SK-N-SH (cell line): ENCODE data around the gene ATF6B. TPM values are rescaled to one million over a fixed set of nuclear protein-coding genes. Genes with fewer than 3 reads are reported as not detected.

ENCODE experiments used
- CTCF ChIA-PET: fragments of 300-600, 350-600 bp; formaldehyde crosslinking; extraction: SDS; loops from one replicate; lab custom pipeline; 2021; lab: Yijun Ruan, JAX
- POLR2A ChIA-PET: fragments of 350-600 bp; sonication (Branson Sonifier 250); formaldehyde crosslinking; extraction: SDS; loops from one replicate; lab custom pipeline; 2020; ENCODE audit warnings: antibody characterized with exemption, inconsistent platforms; lab: Yijun Ruan, JAX
- DNase-seq: peaks from one replicate; pipeline ENCODE4 v3.0.0; 2012
- H2AFZ ChIP-seq: fragments of 200-600 bp; sonication (generic); 2 replicates; pipeline ENCODE4 v1.8.1; 2016; ENCODE audit warnings: antibody characterized with exemption, mild to moderate bottlenecking, low read depth
- H3F3A ChIP-seq: fragments of 200-600 bp; sonication (generic); replicated peaks from 2 replicates; pipeline ENCODE3; 2016; ENCODE audit warnings: antibody characterized with exemption, mild to moderate bottlenecking; ENCODE audit not compliant: insufficient read depth
- H3K27ac ChIP-seq, 2 experiments: fragments of 200-500 bp in 1 of 2; fragments of 200-600 bp in 1 of 2; sonication (Bioruptor generic) in 1 of 2; sonication (generic), shearing (Covaris generic) in 1 of 2; 2 replicates each; pipeline versions ENCODE4 v1.5.1 to v1.6.1; 2014 to 2016; ENCODE audit warnings: low read depth in 2 of 2, inconsistent platforms in 1 of 2, low read length in 1 of 2, mild to moderate bottlenecking in 1 of 2, mixed read lengths in 1 of 2
- H3K27me3 ChIP-seq: fragments of 200-600 bp; sonication (generic), shearing (Covaris generic); 2 replicates; pipeline ENCODE4 v1.6.1; 2016; ENCODE audit warnings: mixed run types; ENCODE audit not compliant: insufficient read depth
- H3K36me3 ChIP-seq, 2 experiments: fragments of 200-500 bp in 1 of 2; fragments of 200-600 bp in 1 of 2; sonication (Bioruptor generic) in 1 of 2; sonication (generic) in 1 of 2; replicated peaks in 1 of 2; 2 replicates each; pipeline versions ENCODE3 to v1.5.1; 2014 to 2016; ENCODE audit warnings: low read length in 1 of 2, mild to moderate bottlenecking in 1 of 2; ENCODE audit not compliant: insufficient read depth in 2 of 2, control insufficient read depth in 1 of 2
- H3K4me1 ChIP-seq, 2 experiments: fragments of 200-500 bp in 1 of 2; fragments of 200-600 bp in 1 of 2; sonication (Bioruptor generic) in 1 of 2; sonication (generic), shearing (Covaris generic) in 1 of 2; 2 replicates each; pipeline versions ENCODE4 v1.5.1 to v1.6.1; 2014 to 2016; ENCODE audit warnings: low read depth in 1 of 2, low read length in 1 of 2, mixed run types in 1 of 2; ENCODE audit not compliant: insufficient read depth in 2 of 2, control insufficient read depth in 1 of 2
- H3K4me2 ChIP-seq: fragments of 200-600 bp; sonication (generic), shearing (Covaris generic); 2 replicates; pipeline ENCODE4 v1.6.1; 2017; ENCODE audit warnings: mixed run types
- H3K4me3 ChIP-seq, 2 experiments: fragments of 200-500 bp in 1 of 2; fragments of 200-600 bp in 1 of 2; sonication (Bioruptor generic) in 1 of 2; sonication (generic), shearing (Covaris generic) in 1 of 2; 2 replicates each; pipeline versions ENCODE4 v1.5.1 to v1.8.1; 2014 to 2016; ENCODE audit warnings: low read depth in 2 of 2, inconsistent platforms in 1 of 2, low read length in 1 of 2, mild to moderate bottlenecking in 1 of 2, mixed read lengths in 1 of 2, moderate library complexity in 1 of 2
- H3K79me2 ChIP-seq: fragments of 200-600 bp; sonication (generic); 2 replicates; pipeline ENCODE4 v1.8.1; 2017; ENCODE audit warnings: mild to moderate bottlenecking; ENCODE audit not compliant: insufficient read depth
- H3K9ac ChIP-seq: fragments of 200-600 bp; sonication (generic); 2 replicates; pipeline ENCODE4 v1.6.1; 2017; ENCODE audit warnings: mixed run types
- H3K9me2 ChIP-seq: fragments of 200-600 bp; sonication (generic); 2 replicates; pipeline ENCODE4 v1.6.1; 2017; ENCODE audit warnings: mixed run types
- H3K9me3 ChIP-seq: fragments of 200-600 bp; sonication (generic); 2 replicates; pipeline ENCODE4 v1.6.1; 2017; ENCODE audit warnings: mixed run types, mild to moderate bottlenecking, moderate library complexity
- H4K20me1 ChIP-seq: fragments of 200-600 bp; sonication (generic); 2 replicates; pipeline ENCODE4 v1.6.1; 2017; ENCODE audit warnings: mild to moderate bottlenecking, mixed run types; ENCODE audit not compliant: insufficient read depth
- CHD2 ChIP-seq: fragments of 150-350 bp; IDR thresholded peaks from 2 replicates; pipeline ENCODE4 v1.6.1; 2018; ENCODE audit warnings: low read length; ENCODE audit not compliant: partially characterized antibody
- ELF1 ChIP-seq: IDR thresholded peaks from 2 replicates; pipeline ENCODE4 v1.4.0; 2012
- EZH2phosphoT487 ChIP-seq: fragments of 200-600 bp; sonication (generic); IDR thresholded peaks from 2 replicates; pipeline ENCODE4 v1.6.1; 2017; ENCODE audit warnings: low read depth, mixed run types, mild to moderate bottlenecking, antibody characterized with exemption, moderate library complexity, borderline replicate concordance
- FOXJ3 ChIP-seq: sonication (generic); formaldehyde crosslinking; IDR thresholded peaks from 2 replicates; pipeline ENCODE4 v1.5.1; 2020; ENCODE audit warnings: mild to moderate bottlenecking, missing genetic modification reagents
- FOXM1 ChIP-seq: IDR thresholded peaks from 2 replicates; pipeline ENCODE4 v1.4.0; 2012; ENCODE audit warnings: low read depth, mild to moderate bottlenecking
- GABPA ChIP-seq: IDR thresholded peaks from 2 replicates; pipeline ENCODE4 v1.4.0; 2012; ENCODE audit warnings: low read depth, mild to moderate bottlenecking
- JUND ChIP-seq: IDR thresholded peaks from 2 replicates; pipeline ENCODE4 v1.4.0; 2012
- MEF2A ChIP-seq: IDR thresholded peaks from 2 replicates; pipeline ENCODE4 v1.4.0; 2012; ENCODE audit warnings: low read depth, borderline replicate concordance
- MXI1 ChIP-seq: IDR thresholded peaks from 2 replicates; pipeline ENCODE4 v1.6.1; 2012; ENCODE audit warnings: mild to moderate bottlenecking, low read depth, low read length, improper control_type of control experiment
- NFIC ChIP-seq: IDR thresholded peaks from 2 replicates; pipeline ENCODE4 v1.4.0; 2012; ENCODE audit warnings: borderline replicate concordance
- NRF1 ChIP-seq: IDR thresholded peaks from 2 replicates; pipeline ENCODE4 v1.6.1; 2012; ENCODE audit warnings: low read depth, mild to moderate bottlenecking, low read length
- SIN3A ChIP-seq: IDR thresholded peaks from 2 replicates; pipeline ENCODE4 v1.6.1; 2012; ENCODE audit warnings: low read depth, mild to moderate bottlenecking, low read length, moderate library complexity, borderline replicate concordance
- SMC3 ChIP-seq: IDR thresholded peaks from 2 replicates; pipeline ENCODE4 v1.6.1; 2012; ENCODE audit warnings: low read depth, low read length, improper control_type of control experiment
- TAF1 ChIP-seq: IDR thresholded peaks from 2 replicates; pipeline ENCODE4 v1.6.1; 2012; ENCODE audit warnings: low read depth, mild to moderate bottlenecking, low read length, moderate library complexity, borderline replicate concordance
- YY1 ChIP-seq: IDR thresholded peaks from 2 replicates; pipeline ENCODE4 v1.4.0; 2012; ENCODE audit warnings: low read depth, mild to moderate bottlenecking
- WGBS: methylation state at CpG from one replicate; pipeline ENCODE4 v1.1.6; 2017; ENCODE audit warnings: low lambda C conversion rate; 5-methylcytosine and 5-hydroxymethylcytosine counted together
- polyA plus RNA-seq, 3 experiments: library from polyadenylated mRNA; depleted of rRNA; stranded (reverse); fragments of >200 nt; gene quantifications; 2 replicates each; pipeline ENCODE4 v1.2.3, GENCODE V29; 2012
- TF ChIP-seq, protein P1 (sequence below): fragments of 150-350 bp; IDR thresholded peaks from 2 replicates; pipeline ENCODE4 v1.6.1; 2017; ENCODE audit warnings: antibody characterized with exemption, low read length, low read depth, borderline replicate concordance
- TF ChIP-seq, protein P2 (sequence below): fragments of 200-600 bp; sonication (generic); IDR thresholded peaks from 2 replicates; pipeline ENCODE4 v1.6.1; 2017; ENCODE audit warnings: antibody characterized with exemption, mild to moderate bottlenecking, moderate library complexity
- TF ChIP-seq, protein P3 (sequence below): IDR thresholded peaks from 2 replicates; pipeline ENCODE4 v1.6.1; 2012; ENCODE audit warnings: mild to moderate bottlenecking, low read depth, low read length, moderate library complexity

ATF6B gene
- polyA plus RNA-seq, 1 of the 3 experiments (the other 2 are of a cell fraction): 61.3 TPM

DNA sequence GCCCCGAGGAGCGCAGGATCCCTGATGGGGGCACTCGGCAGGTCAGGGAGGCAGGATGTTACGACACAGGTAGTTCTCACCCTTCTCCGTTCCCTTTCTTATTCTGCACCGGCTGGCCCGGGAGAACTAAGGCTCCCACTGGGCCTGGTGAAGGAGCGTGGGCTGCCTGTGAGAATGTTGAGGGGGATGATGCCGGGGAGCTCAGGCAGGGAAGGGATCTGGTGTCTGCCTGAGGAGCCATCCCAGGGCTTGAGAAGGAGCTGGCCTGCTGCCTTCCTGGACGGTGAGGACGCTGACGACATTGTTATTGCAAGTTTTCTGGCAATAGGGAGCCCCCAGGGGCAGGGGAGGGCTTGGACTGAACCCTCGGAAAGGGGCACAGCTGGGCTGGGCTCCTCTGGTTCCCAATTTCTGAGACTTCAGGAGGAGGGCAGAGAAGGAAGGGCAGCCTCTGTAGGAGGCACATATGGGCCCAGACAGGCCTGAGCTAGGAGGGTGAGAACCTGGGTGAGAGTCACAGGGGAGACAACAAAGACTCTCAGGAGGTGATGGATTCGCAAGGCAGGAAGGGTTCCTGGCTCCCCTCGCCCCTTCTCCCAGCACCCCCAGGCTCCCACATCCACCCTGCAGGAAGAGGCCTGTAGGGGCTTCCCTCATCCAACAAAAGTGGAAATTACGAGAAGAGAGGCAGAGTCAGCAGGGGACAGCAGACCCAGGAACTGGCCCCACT, 57.1 kb downstream of the ATF6B start:
- H3K4me3 ChIP-seq: no peak overlapping the region
- no peak for TF ChIP-seq FOXJ3 (CRISPR knock-in tag)
- no peak for TF ChIP-seq MEF2A
- TF ChIP-seq EZH2phosphoT487: no peak
- no peak for TF ChIP-seq GABPA
- no peak for TF ChIP-seq JUND
- TF ChIP-seq ELF1: no peak
- no peak for TF ChIP-seq NFIC
- no peak for TF ChIP-seq MXI1
- TF ChIP-seq CHD2: no peak
- TF ChIP-seq SIN3A: no peak
- no peak for TF ChIP-seq TAF1
- TF ChIP-seq, protein P1, sequence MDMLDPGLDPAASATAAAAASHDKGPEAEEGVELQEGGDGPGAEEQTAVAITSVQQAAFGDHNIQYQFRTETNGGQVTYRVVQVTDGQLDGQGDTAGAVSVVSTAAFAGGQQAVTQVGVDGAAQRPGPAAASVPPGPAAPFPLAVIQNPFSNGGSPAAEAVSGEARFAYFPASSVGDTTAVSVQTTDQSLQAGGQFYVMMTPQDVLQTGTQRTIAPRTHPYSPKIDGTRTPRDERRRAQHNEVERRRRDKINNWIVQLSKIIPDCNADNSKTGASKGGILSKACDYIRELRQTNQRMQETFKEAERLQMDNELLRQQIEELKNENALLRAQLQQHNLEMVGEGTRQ: no peak
- TF ChIP-seq, protein P2, sequence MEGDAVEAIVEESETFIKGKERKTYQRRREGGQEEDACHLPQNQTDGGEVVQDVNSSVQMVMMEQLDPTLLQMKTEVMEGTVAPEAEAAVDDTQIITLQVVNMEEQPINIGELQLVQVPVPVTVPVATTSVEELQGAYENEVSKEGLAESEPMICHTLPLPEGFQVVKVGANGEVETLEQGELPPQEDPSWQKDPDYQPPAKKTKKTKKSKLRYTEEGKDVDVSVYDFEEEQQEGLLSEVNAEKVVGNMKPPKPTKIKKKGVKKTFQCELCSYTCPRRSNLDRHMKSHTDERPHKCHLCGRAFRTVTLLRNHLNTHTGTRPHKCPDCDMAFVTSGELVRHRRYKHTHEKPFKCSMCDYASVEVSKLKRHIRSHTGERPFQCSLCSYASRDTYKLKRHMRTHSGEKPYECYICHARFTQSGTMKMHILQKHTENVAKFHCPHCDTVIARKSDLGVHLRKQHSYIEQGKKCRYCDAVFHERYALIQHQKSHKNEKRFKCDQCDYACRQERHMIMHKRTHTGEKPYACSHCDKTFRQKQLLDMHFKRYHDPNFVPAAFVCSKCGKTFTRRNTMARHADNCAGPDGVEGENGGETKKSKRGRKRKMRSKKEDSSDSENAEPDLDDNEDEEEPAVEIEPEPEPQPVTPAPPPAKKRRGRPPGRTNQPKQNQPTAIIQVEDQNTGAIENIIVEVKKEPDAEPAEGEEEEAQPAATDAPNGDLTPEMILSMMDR: no peak
- TF ChIP-seq YY1: no peak
- TF ChIP-seq NRF1: no peak
- TF ChIP-seq SMC3: no peak
- TF ChIP-seq FOXM1: no peak
- TF ChIP-seq, protein P3, sequence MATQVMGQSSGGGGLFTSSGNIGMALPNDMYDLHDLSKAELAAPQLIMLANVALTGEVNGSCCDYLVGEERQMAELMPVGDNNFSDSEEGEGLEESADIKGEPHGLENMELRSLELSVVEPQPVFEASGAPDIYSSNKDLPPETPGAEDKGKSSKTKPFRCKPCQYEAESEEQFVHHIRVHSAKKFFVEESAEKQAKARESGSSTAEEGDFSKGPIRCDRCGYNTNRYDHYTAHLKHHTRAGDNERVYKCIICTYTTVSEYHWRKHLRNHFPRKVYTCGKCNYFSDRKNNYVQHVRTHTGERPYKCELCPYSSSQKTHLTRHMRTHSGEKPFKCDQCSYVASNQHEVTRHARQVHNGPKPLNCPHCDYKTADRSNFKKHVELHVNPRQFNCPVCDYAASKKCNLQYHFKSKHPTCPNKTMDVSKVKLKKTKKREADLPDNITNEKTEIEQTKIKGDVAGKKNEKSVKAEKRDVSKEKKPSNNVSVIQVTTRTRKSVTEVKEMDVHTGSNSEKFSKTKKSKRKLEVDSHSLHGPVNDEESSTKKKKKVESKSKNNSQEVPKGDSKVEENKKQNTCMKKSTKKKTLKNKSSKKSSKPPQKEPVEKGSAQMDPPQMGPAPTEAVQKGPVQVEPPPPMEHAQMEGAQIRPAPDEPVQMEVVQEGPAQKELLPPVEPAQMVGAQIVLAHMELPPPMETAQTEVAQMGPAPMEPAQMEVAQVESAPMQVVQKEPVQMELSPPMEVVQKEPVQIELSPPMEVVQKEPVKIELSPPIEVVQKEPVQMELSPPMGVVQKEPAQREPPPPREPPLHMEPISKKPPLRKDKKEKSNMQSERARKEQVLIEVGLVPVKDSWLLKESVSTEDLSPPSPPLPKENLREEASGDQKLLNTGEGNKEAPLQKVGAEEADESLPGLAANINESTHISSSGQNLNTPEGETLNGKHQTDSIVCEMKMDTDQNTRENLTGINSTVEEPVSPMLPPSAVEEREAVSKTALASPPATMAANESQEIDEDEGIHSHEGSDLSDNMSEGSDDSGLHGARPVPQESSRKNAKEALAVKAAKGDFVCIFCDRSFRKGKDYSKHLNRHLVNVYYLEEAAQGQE: no peak
- H3K9ac ChIP-seq: no peak overlapping the region
- H3K4me2 ChIP-seq: no peak overlapping the region
- H3K36me3 ChIP-seq: no peaks in the 10 kb centered on the region
- no peaks in the 10 kb centered on the region; the same call in 1 of the 2 replicates for H3K27me3 ChIP-seq
- H3K9me3 ChIP-seq: no peaks in the 10 kb centered on the region
- ChIA-PET CTCF (interaction anchor here (1.2 to 1.7 kb wide), 3 partner anchors 23 to 48 kb away, joined by 3 to 7 read pairs (median 5); no protein-coding TSS in a partner anchor), POLR2A (no interaction called here)
- H3K27ac ChIP-seq: no peak overlapping the region
- DNase-seq: no peak
- no peak overlapping the region for H2AFZ ChIP-seq
- H3K9me2 ChIP-seq: no peaks in the 10 kb centered on the region
- H3K79me2 ChIP-seq: no peaks in the 10 kb centered on the region
- 86% methylated on average over 14 of the region's 16 CpGs for WGBS
- H4K20me1 ChIP-seq: no peaks in the 10 kb centered on the region
- no peaks in the 10 kb centered on the region for H3F3A ChIP-seq
- H3K4me1 ChIP-seq: no peaks in the 10 kb centered on the region
